SU-DHL-6 (cell line): ENCODE measurements around the gene TXNDC5.

Source experiments
- EZH2phosphoT487 ChIP-seq: fragments of 200-600 bp; sonication (generic), shearing (Covaris generic); conservative IDR thresholded peaks from 2 replicates; pipeline ENCODE4 v1.6.1; 2018; ENCODE audit warnings: mild to moderate bottlenecking, antibody characterized with exemption, low read length, moderate library complexity, mixed read lengths
- TF ChIP-seq, protein P1 (sequence below): fragments of 200-600 bp; sonication (generic); IDR thresholded peaks from one replicate; pipeline ENCODE4 v1.5.1; 2017; ENCODE audit warnings: antibody characterized with exemption, mild to moderate bottlenecking, low read length, moderate library complexity; ENCODE audit not compliant: insufficient read depth, poor library complexity, severe bottlenecking

DNA sequence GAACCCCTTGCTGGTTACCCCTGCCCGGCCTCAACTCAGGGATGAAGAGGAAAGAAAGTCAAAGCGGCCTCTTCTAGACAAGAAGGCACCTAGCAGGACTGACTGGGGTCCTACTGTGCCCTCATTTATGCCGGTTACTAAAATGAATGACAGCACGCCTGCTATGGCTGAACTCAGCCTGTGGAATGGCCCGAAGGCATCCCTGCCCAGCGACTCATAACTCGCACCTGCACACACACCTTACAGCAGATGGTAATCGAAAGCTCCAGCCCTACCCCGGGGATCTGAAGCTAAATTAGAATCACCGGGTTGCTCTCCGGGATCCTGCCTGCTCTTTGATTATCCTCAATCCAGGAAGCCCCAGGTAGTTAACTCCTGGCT lies 747 bp upstream of the TXNDC5 start:
- TF ChIP-seq, protein P1, sequence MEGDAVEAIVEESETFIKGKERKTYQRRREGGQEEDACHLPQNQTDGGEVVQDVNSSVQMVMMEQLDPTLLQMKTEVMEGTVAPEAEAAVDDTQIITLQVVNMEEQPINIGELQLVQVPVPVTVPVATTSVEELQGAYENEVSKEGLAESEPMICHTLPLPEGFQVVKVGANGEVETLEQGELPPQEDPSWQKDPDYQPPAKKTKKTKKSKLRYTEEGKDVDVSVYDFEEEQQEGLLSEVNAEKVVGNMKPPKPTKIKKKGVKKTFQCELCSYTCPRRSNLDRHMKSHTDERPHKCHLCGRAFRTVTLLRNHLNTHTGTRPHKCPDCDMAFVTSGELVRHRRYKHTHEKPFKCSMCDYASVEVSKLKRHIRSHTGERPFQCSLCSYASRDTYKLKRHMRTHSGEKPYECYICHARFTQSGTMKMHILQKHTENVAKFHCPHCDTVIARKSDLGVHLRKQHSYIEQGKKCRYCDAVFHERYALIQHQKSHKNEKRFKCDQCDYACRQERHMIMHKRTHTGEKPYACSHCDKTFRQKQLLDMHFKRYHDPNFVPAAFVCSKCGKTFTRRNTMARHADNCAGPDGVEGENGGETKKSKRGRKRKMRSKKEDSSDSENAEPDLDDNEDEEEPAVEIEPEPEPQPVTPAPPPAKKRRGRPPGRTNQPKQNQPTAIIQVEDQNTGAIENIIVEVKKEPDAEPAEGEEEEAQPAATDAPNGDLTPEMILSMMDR, result no peak
- TF ChIP-seq EZH2phosphoT487, result no peak
